CD4-positive, alpha-beta T cell treated with Interleukin-17A for 1 hour (primary cell): ENCODE results near the gene LMO2.

Experiments used
- DNase-seq: peaks from one replicate; pipeline ENCODE4 v3.0.0-alpha.2; 2020

Gene LMO2

GRCh38 chr11:33913991-33914390 lies 22.1 kb upstream of the LMO2 start:
- no peak for DNase-seq

- no peak for DNase-seq
Observed at GRCh38 chr11:33912405-33913361, 20.8 kb upstream of the LMO2 start.

- DNase-seq: no peak
Observed at GRCh38 chr11:33910958-33911339, 19.1 kb upstream of the LMO2 start.

GRCh38 chr11:33910296-33910957 lies 18.6 kb upstream of the LMO2 start:
- no peak for DNase-seq

GRCh38 chr11:33909552-33909951 lies 17.7 kb upstream of the LMO2 start:
- DNase-seq: no peak

- DNase-seq: no peak
Observed at GRCh38 chr11:33909150-33909549, 17.3 kb upstream of the LMO2 start.

GRCh38 chr11:33907421-33907820 lies 15.5 kb upstream of the LMO2 start:
- DNase-seq: no peak

- DNase-seq: no peak
Observed at GRCh38 chr11:33906484-33907186, 14.8 kb upstream of the LMO2 start.

- DNase-seq: no peak
Observed at GRCh38 chr11:33904102-33904501, 12.2 kb upstream of the LMO2 start.

- DNase-seq: no peak
Observed at GRCh38 chr11:33900159-33900840, 8.4 kb upstream of the LMO2 start.

GRCh38 chr11:33899400-33900037 lies 7.6 kb upstream of the LMO2 start:
- no peak for DNase-seq

- DNase-seq: no peak
Observed at GRCh38 chr11:33898957-33899356, 7.1 kb upstream of the LMO2 start.

GRCh38 chr11:33897761-33898375 lies 6.0 kb upstream of the LMO2 start:
- no peak for DNase-seq

GRCh38 chr11:33896911-33897310 lies 5.0 kb upstream of the LMO2 start:
- no peak for DNase-seq

GRCh38 chr11:33895752-33896137 lies 3.9 kb upstream of the LMO2 start:
- DNase-seq: no peak

GRCh38 chr11:33894398-33894746 lies 2.5 kb upstream of the LMO2 start:
- no peak for DNase-seq

GRCh38 chr11:33893711-33894397 lies 2.0 kb upstream of the LMO2 start:
- DNase-seq: peak; percentile 62

- no peak for DNase-seq
Observed at GRCh38 chr11:33892906-33893594, 1.2 kb upstream of the LMO2 start.

- DNase-seq: no peak
Observed at GRCh38 chr11:33889821-33890378, 2.0 kb downstream of the LMO2 start.

- no peak for DNase-seq
Observed at GRCh38 chr11:33889296-33889695, 2.6 kb downstream of the LMO2 start.

- DNase-seq: no peak
Observed at GRCh38 chr11:33887886-33888285, 4.0 kb downstream of the LMO2 start.
